ENCODE results near the gene TPCN1. TPM values are rescaled to one million over a fixed set of nuclear protein-coding genes. Genes with fewer than 3 reads are reported as not detected.

TPCN1 gene
- total and polyA plus RNA-seq, 2 experiments from 2014 or later, result 14.4 to 16.2 TPM

GRCh38 chr12:113318046-113318656 is 96.9 kb downstream of the TPCN1 start (continued):
- TF ChIP-seq REST (IDR thresholded peaks at IDR 0.05; ENCODE audit: unreplicated experiment), result no peak
- no peak for TF ChIP-seq ZNF114 (CRISPR knock-in tag; IDR thresholded peaks at IDR 0.05)
- TF ChIP-seq CREB1 (CRISPR knock-in tag; IDR thresholded peaks at IDR 0.05; ENCODE audit: low read depth), result no peak
- TF ChIP-seq STAT1 (IDR thresholded peaks at IDR 0.05; ENCODE audit: unreplicated experiment), result no peak
- TF ChIP-seq, protein P1, sequence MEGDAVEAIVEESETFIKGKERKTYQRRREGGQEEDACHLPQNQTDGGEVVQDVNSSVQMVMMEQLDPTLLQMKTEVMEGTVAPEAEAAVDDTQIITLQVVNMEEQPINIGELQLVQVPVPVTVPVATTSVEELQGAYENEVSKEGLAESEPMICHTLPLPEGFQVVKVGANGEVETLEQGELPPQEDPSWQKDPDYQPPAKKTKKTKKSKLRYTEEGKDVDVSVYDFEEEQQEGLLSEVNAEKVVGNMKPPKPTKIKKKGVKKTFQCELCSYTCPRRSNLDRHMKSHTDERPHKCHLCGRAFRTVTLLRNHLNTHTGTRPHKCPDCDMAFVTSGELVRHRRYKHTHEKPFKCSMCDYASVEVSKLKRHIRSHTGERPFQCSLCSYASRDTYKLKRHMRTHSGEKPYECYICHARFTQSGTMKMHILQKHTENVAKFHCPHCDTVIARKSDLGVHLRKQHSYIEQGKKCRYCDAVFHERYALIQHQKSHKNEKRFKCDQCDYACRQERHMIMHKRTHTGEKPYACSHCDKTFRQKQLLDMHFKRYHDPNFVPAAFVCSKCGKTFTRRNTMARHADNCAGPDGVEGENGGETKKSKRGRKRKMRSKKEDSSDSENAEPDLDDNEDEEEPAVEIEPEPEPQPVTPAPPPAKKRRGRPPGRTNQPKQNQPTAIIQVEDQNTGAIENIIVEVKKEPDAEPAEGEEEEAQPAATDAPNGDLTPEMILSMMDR (conservative IDR thresholded peaks at IDR 0.05; ENCODE audit: low read depth in 2 of 2), result no peak
- TF ChIP-seq JUNB (IDR thresholded peaks at IDR 0.05; ENCODE audit: unreplicated experiment), result no peak
- TF ChIP-seq EZH2 (IDR thresholded peaks at IDR 0.05; ENCODE audit: low read depth, unreplicated experiment), result no peak

- Mint-ChIP-seq H3K4me1 (peaks cover 5% of the 10 kb centered on the region; the same call in 2 of the 3 replicates), H3K36me3 (ENCODE audit: low read depth) (peaks cover 23% of the 10 kb centered on the region), H3K27me3 (ENCODE audit: insufficient read depth, low read depth, poor library complexity) (peaks cover 2% of the 10 kb centered on the region), H3K27ac (no peak overlapping the region), H3K9me3 (no peaks in the 10 kb centered on the region), H3K4me3 (no peak overlapping the region)
- no peak overlapping the region for H3K4me3 ChIP-seq
- no peaks in the 10 kb centered on the region for H4K20me1 ChIP-seq (replicated peaks; ENCODE audit: insufficient read depth)
- H3K36me3 ChIP-seq (ENCODE audit: insufficient read depth), result no peaks in the 10 kb centered on the region; the same call in 1 of the 2 replicates
- no peaks in the 10 kb centered on the region for H3K9me2 ChIP-seq (ENCODE audit: insufficient read depth)
- no peak overlapping the region for H2AFZ ChIP-seq
- DNase-seq (ENCODE audit: low spot score), result no peak
- no peaks in the 10 kb centered on the region for H3K79me2 ChIP-seq (replicated peaks; ENCODE audit: insufficient read depth)
- no peaks in the 10 kb centered on the region for H3K27me3 ChIP-seq (ENCODE audit: insufficient read depth)
- no peak overlapping the region for H3K4me2 ChIP-seq
- H3F3A ChIP-seq (replicated peaks; ENCODE audit: low read depth), result peaks cover 8% of the 10 kb centered on the region
- H3K27ac ChIP-seq (ENCODE audit: low read depth), result no peak overlapping the region
- no peaks in the 10 kb centered on the region for H3K4me1 ChIP-seq (ENCODE audit: insufficient read depth)
- ATAC-seq, result no peak; the same call in 2 of the 3 replicates
- TF ChIP-seq POLR2AphosphoS5 (IDR thresholded peaks at IDR 0.05; ENCODE audit: low read depth) (no peak), NANOG (IDR thresholded peaks at IDR 0.05; ENCODE audit: borderline replicate concordance) (no peak), CREB1 (CRISPR knock-in tag; IDR thresholded peaks at IDR 0.05; ENCODE audit: low read depth) (no peak), EZH2phosphoT487 (IDR thresholded peaks at IDR 0.05; ENCODE audit: unreplicated experiment) (no peak), ZNF114 (CRISPR knock-in tag; IDR thresholded peaks at IDR 0.05) (no peak), EZH2 (IDR thresholded peaks at IDR 0.05; ENCODE audit: low read depth, unreplicated experiment) (no peak), REST (IDR thresholded peaks at IDR 0.05; ENCODE audit: unreplicated experiment) (no peak), STAT1 (IDR thresholded peaks at IDR 0.05; ENCODE audit: unreplicated experiment) (no peak)
- TF ChIP-seq, protein P1 (conservative IDR thresholded peaks at IDR 0.05; ENCODE audit: low read depth in 2 of 2), result no peak
Measured at GRCh38 chr12:113318900-113319628, 97.8 kb downstream of the TPCN1 start.
